Nephron progenitor cell (in vitro differentiated cells): ENCODE measurements around the gene SPTB.
A peak's percentile ranks its signal among the peaks of the same experiment; 100 is the strongest.

Experiments used
- DNase-seq: peaks from one replicate; pipeline ENCODE4 v3.0.0; 2021
- H3K27ac Mint-ChIP-seq: 2 replicates; pipeline ENCODE4 v1.8.0; 2021; ENCODE audit warnings: mild to moderate bottlenecking, moderate library complexity, mixed read lengths
- H3K27me3 Mint-ChIP-seq: 2 replicates; pipeline ENCODE4 v1.8.0; 2021; ENCODE audit warnings: mild to moderate bottlenecking, low read depth, mixed read lengths; ENCODE audit not compliant: poor library complexity
- H3K36me3 Mint-ChIP-seq: 2 replicates; pipeline ENCODE4 v1.8.0; 2021; ENCODE audit warnings: low read depth, mixed read lengths
- H3K4me1 Mint-ChIP-seq: 2 replicates; pipeline ENCODE4 v1.8.0; 2021; ENCODE audit warnings: mixed read lengths
- H3K4me3 Mint-ChIP-seq: 2 replicates; pipeline ENCODE4 v1.8.0; 2021; ENCODE audit warnings: mild to moderate bottlenecking, moderate library complexity, mixed read lengths
- H3K9me3 Mint-ChIP-seq: 2 replicates; pipeline ENCODE4 v1.8.0; 2021; ENCODE audit warnings: mild to moderate bottlenecking, moderate library complexity, mixed read lengths
- CTCF ChIP-seq: fragments of 200-600 bp; sonication (generic); IDR thresholded peaks from 2 replicates; pipeline ENCODE4 v1.5.0; 2021; ENCODE audit warnings: antibody characterized with exemption

Gene SPTB

GRCh38 chr14:64747327-64747726 is 132.4 kb downstream of the SPTB start:
- H3K36me3 Mint-ChIP-seq = peaks cover 56% of the 10 kb centered on the region
- DNase-seq = no peak
- no peak overlapping the region for H3K4me3 Mint-ChIP-seq
- no peak overlapping the region for H3K27ac Mint-ChIP-seq
- no peaks in the 10 kb centered on the region for H3K9me3 Mint-ChIP-seq
- TF ChIP-seq CTCF = no peak
- peaks cover 37% of the 10 kb centered on the region for H3K4me1 Mint-ChIP-seq
- H3K27me3 Mint-ChIP-seq = no peaks in the 10 kb centered on the region

- peak overlapping the region; percentile 76 for H3K27ac Mint-ChIP-seq
- H3K4me3 Mint-ChIP-seq = no peak overlapping the region
- no peaks in the 10 kb centered on the region for H3K27me3 Mint-ChIP-seq
- no peak for TF ChIP-seq CTCF
- H3K4me1 Mint-ChIP-seq = peaks cover 37% of the 10 kb centered on the region
- H3K36me3 Mint-ChIP-seq = peaks cover 63% of the 10 kb centered on the region
- DNase-seq = no peak
- no peaks in the 10 kb centered on the region for H3K9me3 Mint-ChIP-seq
Observed at GRCh38 chr14:64746298-64747250, 133.1 kb downstream of the SPTB start.

- DNase-seq = no peak
- H3K27me3 Mint-ChIP-seq = peaks cover 3% of the 10 kb centered on the region
- no peak overlapping the region for H3K4me3 Mint-ChIP-seq
- peak overlapping the region; percentile 72 for H3K27ac Mint-ChIP-seq
- H3K36me3 Mint-ChIP-seq = peaks cover 70% of the 10 kb centered on the region
- no peaks in the 10 kb centered on the region for H3K9me3 Mint-ChIP-seq
- peaks cover 37% of the 10 kb centered on the region for H3K4me1 Mint-ChIP-seq
- no peak for TF ChIP-seq CTCF
Observed at GRCh38 chr14:64745511-64746091, 134.1 kb downstream of the SPTB start.

- TF ChIP-seq CTCF = no peak
- H3K27ac Mint-ChIP-seq = no peak overlapping the region
- peaks cover 5% of the 10 kb centered on the region for H3K27me3 Mint-ChIP-seq
- no peak for DNase-seq
- no peak overlapping the region for H3K4me3 Mint-ChIP-seq
- no peaks in the 10 kb centered on the region for H3K9me3 Mint-ChIP-seq
- peaks cover 37% of the 10 kb centered on the region for H3K4me1 Mint-ChIP-seq
- H3K36me3 Mint-ChIP-seq = peaks cover 84% of the 10 kb centered on the region
Observed at GRCh38 chr14:64743061-64743460, 136.6 kb downstream of the SPTB start.

- DNase-seq = no peak
- H3K36me3 Mint-ChIP-seq = peaks cover 77% of the 10 kb centered on the region
- H3K4me3 Mint-ChIP-seq = no peak overlapping the region
- H3K4me1 Mint-ChIP-seq = peaks cover 30% of the 10 kb centered on the region
- TF ChIP-seq CTCF = no peak
- H3K27ac Mint-ChIP-seq = no peak overlapping the region
- H3K27me3 Mint-ChIP-seq = peaks cover 5% of the 10 kb centered on the region
- H3K9me3 Mint-ChIP-seq = no peaks in the 10 kb centered on the region
Observed at GRCh38 chr14:64741961-64742360, 137.7 kb downstream of the SPTB start.
